IgD-negative memory B cell (primary cell): ENCODE measurements around the gene CCNB1IP1. TPM values are rescaled to one million over a fixed set of nuclear protein-coding genes. Genes with fewer than 3 reads are reported as not detected.

Experiments used
- polyA plus RNA-seq: library from polyadenylated mRNA; unstranded; fragments of 300-500 nt; fragmentation: Illumina TruSeq; gene quantifications from one replicate; pipeline ENCODE4 v1.2.3, GENCODE V29; 2021

CCNB1IP1 gene
- polyA plus RNA-seq, 1 donor from 2014 or later: 17.6 TPM

Other genes with a start within 250 kb of the CCNB1IP1 start
- not detected for gene OR4K17, start 222.5 kb downstream of the CCNB1IP1 start, polyA plus RNA-seq
- gene OR4N5, start 194.5 kb downstream of the CCNB1IP1 start, polyA plus RNA-seq: not detected
- not detected for gene OR11G2, start 142.4 kb downstream of the CCNB1IP1 start, polyA plus RNA-seq
- not detected for gene OR11H6, start 109.6 kb downstream of the CCNB1IP1 start, polyA plus RNA-seq
- gene OR11H7, start 104.3 kb downstream of the CCNB1IP1 start, polyA plus RNA-seq: not detected
- gene OR11H4, start 94.0 kb downstream of the CCNB1IP1 start, polyA plus RNA-seq: not detected
- 24.1 TPM for gene TTC5, start 27.3 kb downstream of the CCNB1IP1 start, polyA plus RNA-seq
- 10.1 TPM for gene PARP2, start 10.4 kb upstream of the CCNB1IP1 start, polyA plus RNA-seq
- 17.8 TPM for gene TEP1, start 80.2 kb upstream of the CCNB1IP1 start, polyA plus RNA-seq
- 0.10 TPM for gene KLHL33, start 102.9 kb upstream of the CCNB1IP1 start, polyA plus RNA-seq
- gene OSGEP, start 121.5 kb upstream of the CCNB1IP1 start, polyA plus RNA-seq: 50.8 TPM
- 143 TPM for gene APEX1, start 121.9 kb upstream of the CCNB1IP1 start, polyA plus RNA-seq
- 63.7 TPM for gene PIP4P1, start 128.2 kb upstream of the CCNB1IP1 start, polyA plus RNA-seq
- gene PNP, start 136.1 kb upstream of the CCNB1IP1 start, polyA plus RNA-seq: 37.6 TPM
- 0.19 TPM for gene RNASE10, start 172.3 kb upstream of the CCNB1IP1 start, polyA plus RNA-seq
- not detected for gene RNASE9, start 227.8 kb upstream of the CCNB1IP1 start, polyA plus RNA-seq